Measurements from ENCODE around the gene SOBP.

GRCh38 chr6:107590378-107590777 is 100.5 kb downstream of the SOBP start:
- TF ChIP-seq CTCF (IDR thresholded peaks at IDR 0.05) = no peak
- no peak for TF ChIP-seq EP300 (IDR thresholded peaks at IDR 0.05)
- no peak for TF ChIP-seq POLR2A (IDR thresholded peaks at IDR 0.05)

Data from tibial nerve (tissue), 4 donors.